ENCODE data around the gene STAT3.
"Not testable (repeated sequence)": the region's sequence is repeated elsewhere in the genome, so short reads cannot be mapped to it uniquely, and the experiment has no call there.

The STAT3 gene

DNA sequence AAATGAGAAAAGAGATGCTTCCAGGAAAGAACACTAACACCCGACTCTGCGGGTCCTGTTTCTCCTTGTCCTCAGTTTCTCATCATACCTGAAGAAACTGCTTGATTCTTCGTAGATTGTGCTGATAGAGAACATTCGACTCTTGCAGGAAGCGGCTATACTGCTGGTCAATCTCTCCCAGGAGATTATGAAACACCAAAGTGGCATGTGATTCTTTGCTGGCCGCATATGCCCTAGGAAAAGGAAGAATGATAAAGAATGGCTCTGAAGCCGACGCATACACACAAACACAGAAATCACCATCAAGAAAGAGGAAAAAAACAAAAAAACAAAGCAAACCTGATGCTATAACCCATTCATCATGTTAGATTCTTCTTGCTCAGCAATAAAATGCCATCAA, 41.8 kb downstream of the STAT3 start:
- DNase-seq: no peak

DNA sequence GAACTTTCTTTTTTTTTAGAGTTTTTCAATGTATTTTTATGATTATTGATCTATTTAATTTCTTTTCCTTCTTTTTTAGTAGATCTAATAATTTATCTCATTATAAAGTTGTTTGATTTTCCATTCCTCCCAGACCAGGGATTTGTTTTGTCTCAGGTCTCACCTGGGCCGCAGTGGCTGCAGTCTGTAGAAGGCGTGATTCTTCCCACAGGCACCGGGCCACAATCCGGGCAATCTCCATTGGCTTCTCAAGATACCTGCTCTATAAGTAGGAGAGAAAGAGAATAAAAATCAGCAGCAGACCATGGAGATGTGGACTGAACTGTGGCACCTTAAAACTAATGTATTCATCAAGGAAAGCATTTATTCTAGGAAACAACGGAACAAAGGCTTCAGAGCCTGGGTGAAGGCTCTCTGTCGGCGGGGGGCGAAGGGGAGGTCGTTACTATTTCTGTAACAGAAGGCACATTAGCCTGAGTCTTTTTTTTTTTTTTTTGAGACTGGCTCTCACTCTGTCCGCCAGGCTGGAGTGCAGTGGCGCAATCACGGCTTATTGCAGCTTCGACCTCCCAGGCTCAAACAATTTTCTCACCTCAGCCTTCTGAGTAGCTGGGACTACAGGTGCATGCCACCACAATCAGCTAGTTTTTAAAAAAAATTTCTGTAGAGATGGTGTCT, 42.7 kb downstream of the STAT3 start:
- DNase-seq: no peak

DNA sequence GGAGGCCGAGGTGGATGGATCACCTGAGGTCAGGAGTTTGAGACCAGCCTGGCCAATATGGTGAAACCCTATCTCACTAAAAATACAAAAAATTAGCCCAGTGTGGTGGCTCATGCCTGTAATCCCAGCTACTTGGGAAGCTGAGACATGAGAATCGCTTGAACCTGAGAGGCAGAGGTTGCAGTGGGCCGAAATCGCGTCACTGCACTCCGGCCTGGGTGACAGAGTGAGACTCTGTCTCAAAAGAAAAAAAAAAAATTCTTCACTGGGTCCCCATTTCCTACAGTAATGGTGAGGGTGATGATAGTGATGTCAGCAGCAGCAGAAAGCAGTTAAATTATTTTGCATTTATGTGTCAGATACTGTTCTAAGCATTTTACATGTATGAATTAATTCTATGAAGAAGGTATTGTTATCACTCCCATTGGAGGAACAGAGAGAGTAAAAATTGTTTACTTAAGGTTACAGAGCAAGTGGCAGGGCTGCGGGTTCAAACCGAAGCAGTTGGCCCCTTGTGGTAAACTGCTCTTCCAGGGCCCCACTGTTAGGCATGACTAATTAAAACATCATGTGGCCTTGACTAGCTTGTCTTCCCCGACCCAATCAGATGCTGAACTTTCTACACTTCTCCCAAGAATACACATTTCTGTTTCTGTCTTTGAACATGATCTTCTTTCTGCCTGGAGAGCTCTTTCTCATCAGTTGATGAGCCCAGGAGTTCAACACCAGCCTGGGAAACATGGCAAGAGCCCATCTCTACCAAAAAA, 45.8 kb downstream of the STAT3 start:
- DNase-seq: peak in 2 of 5 experiments; percentile 16 to 90

- DNase-seq: no peak
Observed at GRCh38 chr17:42341568-42341967, 46.7 kb downstream of the STAT3 start.

GRCh38 chr17:42340691-42341127, 47.5 kb downstream of the STAT3 start:
- peak in 2 of 5 experiments; percentile 17 to 66 for DNase-seq

- DNase-seq: no peak
Observed at GRCh38 chr17:42339221-42339620, 49.0 kb downstream of the STAT3 start.

GRCh38 chr17:42338427-42338985, 49.7 kb downstream of the STAT3 start:
- DNase-seq: peak in 1 of 5 experiments; percentile 41

DNA sequence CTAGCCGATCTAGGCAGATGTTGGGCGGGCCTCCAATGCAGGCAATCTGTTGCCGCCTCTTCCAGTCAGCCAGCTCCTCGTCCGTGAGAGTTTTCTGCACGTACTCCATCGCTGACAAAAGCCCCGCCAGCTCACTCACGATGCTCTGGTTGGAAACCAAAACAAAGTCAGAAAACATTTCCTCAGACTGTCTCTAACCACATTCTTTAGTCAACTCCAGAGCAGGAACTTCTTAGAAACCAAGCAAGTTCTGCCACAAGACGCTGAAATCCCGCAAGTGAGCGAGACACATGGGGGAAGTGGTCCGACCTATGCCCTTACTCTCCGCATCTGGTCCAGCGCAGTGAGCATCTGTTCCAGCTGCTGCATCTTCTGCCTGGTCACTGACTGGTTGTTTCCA, 50.8 kb downstream of the STAT3 start:
- peak in 4 of 5 experiments; percentile 32 to 95 (median 56) for DNase-seq

- DNase-seq: no peak
Observed at GRCh38 chr17:42334677-42335076, 53.6 kb downstream of the STAT3 start.

- no peak for DNase-seq
Observed at GRCh38 chr17:42333053-42333452, 55.2 kb downstream of the STAT3 start.

GRCh38 chr17:42329025-42329976, 58.9 kb downstream of the STAT3 start:
- no peak for DNase-seq

- no peak for DNase-seq
Observed at GRCh38 chr17:42325026-42325425, 63.2 kb downstream of the STAT3 start.

GRCh38 chr17:42323268-42323773, 64.9 kb downstream of the STAT3 start:
- DNase-seq: no peak

- DNase-seq: peak; percentile 79 to 91 (median 89)
Observed at GRCh38 chr17:42322382-42323267, 65.6 kb downstream of the STAT3 start.

GRCh38 chr17:42321555-42321954, 66.7 kb downstream of the STAT3 start:
- no peak for DNase-seq

DNA sequence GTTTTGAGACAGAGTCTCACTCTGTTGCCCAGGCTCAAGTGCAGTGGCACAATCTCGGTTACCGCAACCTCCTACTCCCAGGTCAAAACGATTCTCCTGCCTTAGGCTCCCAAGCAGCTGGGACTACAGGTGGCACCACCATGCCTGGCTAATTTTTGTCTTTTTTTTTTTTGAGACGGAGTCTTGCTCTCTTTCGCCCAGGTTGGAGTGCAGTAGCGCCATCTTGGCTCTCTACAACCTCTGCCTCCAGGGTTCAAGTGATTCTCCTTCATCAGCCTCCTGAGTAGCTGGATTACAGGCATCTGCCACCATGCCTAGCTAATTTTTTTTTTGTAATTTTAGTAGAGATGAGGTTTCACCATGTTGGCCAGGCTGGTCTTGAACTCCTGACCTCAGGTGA, 70.3 kb downstream of the STAT3 start:
- DNase-seq: not testable (repeated sequence)

DNA sequence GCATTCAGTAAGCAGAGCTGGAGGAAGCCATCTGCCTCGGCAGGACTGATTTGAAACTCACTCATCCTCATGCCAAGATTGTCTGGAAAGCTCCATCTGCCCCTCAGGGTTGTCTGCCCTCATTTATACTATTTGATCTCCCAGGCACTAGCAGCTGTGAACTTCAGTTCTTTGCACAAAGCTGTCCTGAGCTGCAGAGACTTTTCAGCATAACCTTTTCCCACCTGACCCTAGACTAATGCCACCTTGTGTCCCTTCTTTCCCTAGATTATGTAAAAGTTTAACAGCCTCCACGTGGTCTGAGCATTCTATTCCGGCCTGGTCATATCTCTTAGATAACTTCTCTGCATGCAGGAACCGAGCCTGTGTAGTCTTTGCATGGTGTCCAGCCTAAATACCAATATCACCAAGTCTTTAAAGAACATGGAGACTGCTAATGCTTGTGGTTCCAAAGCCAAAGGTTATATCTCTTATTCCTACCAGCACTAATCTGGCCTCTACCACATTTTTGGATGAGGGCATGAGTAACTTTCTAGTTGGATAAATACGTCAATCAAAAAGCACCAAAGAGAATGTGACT, 70.9 kb downstream of the STAT3 start:
- DNase-seq: no peak

DNA sequence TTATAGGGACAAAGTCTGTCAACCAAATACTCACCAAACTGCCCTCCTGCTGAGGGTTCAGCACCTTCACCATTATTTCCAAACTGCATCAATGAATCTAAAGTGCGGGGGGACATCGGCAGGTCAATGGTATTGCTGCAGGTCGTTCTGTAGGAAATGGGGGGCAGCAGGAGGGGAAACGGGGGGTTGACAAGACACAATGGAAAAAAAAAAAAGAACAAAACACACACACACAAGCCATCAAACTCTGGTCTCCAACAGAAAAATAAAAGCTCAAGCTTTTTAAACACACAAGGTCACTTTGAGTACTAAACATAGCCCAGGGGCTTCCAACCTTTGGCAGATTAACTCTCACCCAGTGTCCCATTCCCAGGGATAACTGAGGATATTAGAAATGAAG, 71.5 kb downstream of the STAT3 start:
- no peak for DNase-seq

GRCh38 chr17:42315402-42316156, 72.7 kb downstream of the STAT3 start:
- peak in 2 of 5 experiments; percentile 38 to 62 for DNase-seq
